PC-3 (cell line): Measurements from ENCODE around the gene METRN. TPM values are rescaled to one million over a fixed set of nuclear protein-coding genes. Genes with fewer than 3 reads are reported as not detected.

Source experiments
- ATAC-seq: fragments of 200-7000 bp; cut with Tn5 transposase; 2 replicates; pipeline ENCODE4 v1.9.1; 2020; ENCODE audit warnings: mild to moderate bottlenecking, moderate library complexity
- BruUV-seq: library from RNA; stranded (reverse); fragments of 400-500 nt; replicated peaks from 2 replicates; lab custom pipeline; 2021; lab: Mats Ljungman, UMichigan
- CTCF ChIA-PET: fragments of 300-600 bp; sonication (Branson Sonifier 250); formaldehyde crosslinking; loops from one replicate; lab custom pipeline; 2022; ENCODE audit warnings: antibody characterized with exemption; lab: Charles Lee
- POLR2A ChIA-PET: fragments of 300-600 bp; sonication (Branson Sonifier 250); formaldehyde crosslinking; loops from one replicate; lab custom pipeline; 2022; ENCODE audit warnings: antibody characterized with exemption; ENCODE audit not compliant: unreplicated experiment; lab: Charles Lee
- DNase-seq: peaks from one replicate; pipeline ENCODE4 v3.0.0-alpha.2; 2015
- H2AFZ ChIP-seq: fragments of 300-600 bp; sonication (generic); 2 replicates; pipeline ENCODE4 v1.6.0; 2016; ENCODE audit warnings: antibody characterized with exemption, low read length
- H3F3A ChIP-seq: fragments of 300-600 bp; sonication (generic); one replicate; pipeline ENCODE4 v1.6.0; 2017; ENCODE audit warnings: antibody characterized with exemption, low read length, control low read depth, mild to moderate bottlenecking; ENCODE audit not compliant: unreplicated experiment
- H3K27ac ChIP-seq: fragments of 300-600 bp; sonication (generic); 2 replicates; pipeline ENCODE4 v1.5.1; 2016; ENCODE audit warnings: mild to moderate bottlenecking, low read length
- H3K27me3 ChIP-seq: fragments of 300-600 bp; sonication (generic); 2 replicates; pipeline ENCODE4 v1.6.1; 2016; ENCODE audit warnings: low read length, mixed read lengths
- H3K36me3 ChIP-seq: fragments of 300-600 bp; sonication (generic); 2 replicates; pipeline ENCODE4 v1.6.1; 2016; ENCODE audit warnings: low read depth, mixed run types, low read length, mixed read lengths
- H3K4me1 ChIP-seq: fragments of 300-600 bp; sonication (generic); 2 replicates; pipeline ENCODE4 v1.5.1; 2016; ENCODE audit warnings: low read length; ENCODE audit not compliant: insufficient read depth
- H3K4me2 ChIP-seq: fragments of 300-600 bp; sonication (generic); 2 replicates; pipeline ENCODE4 v1.6.0; 2016; ENCODE audit warnings: low read length
- H3K4me3 ChIP-seq: fragments of 300-600 bp; sonication (generic); 2 replicates; pipeline ENCODE4 v1.5.1; 2016; ENCODE audit warnings: mild to moderate bottlenecking, low read length, mixed read lengths
- H3K79me2 ChIP-seq: fragments of 300-600 bp; sonication (generic); 2 replicates; pipeline ENCODE4 v1.6.1; 2017; ENCODE audit warnings: low read length, mixed read lengths
- H3K9ac ChIP-seq: fragments of 300-600 bp; sonication (generic); 2 replicates; pipeline ENCODE4 v1.6.0; 2016; ENCODE audit warnings: mild to moderate bottlenecking, low read length
- H3K9me2 ChIP-seq: fragments of 300-600 bp; sonication (generic); replicated peaks from 2 replicates; pipeline ENCODE4 v1.6.1; 2016; ENCODE audit warnings: mixed run types, low read length, mixed read lengths
- H3K9me3 ChIP-seq: fragments of 300-600 bp; sonication (generic); 2 replicates; pipeline ENCODE4 v1.6.1; 2016; ENCODE audit warnings: low read length, mixed read lengths
- H4K20me1 ChIP-seq: fragments of 300-600 bp; sonication (generic); 2 replicates; pipeline ENCODE4 v1.6.1; 2016; ENCODE audit warnings: low read length, mixed read lengths
- EZH2 ChIP-seq: fragments of 300-600 bp; sonication (generic); IDR thresholded peaks from one replicate; pipeline ENCODE4 v1.6.1; 2017; ENCODE audit warnings: antibody characterized with exemption, mild to moderate bottlenecking, low read length; ENCODE audit not compliant: unreplicated experiment
- EZH2phosphoT487 ChIP-seq: fragments of 300-600 bp; sonication (generic); IDR thresholded peaks from 2 replicates; pipeline ENCODE4 v1.6.1; 2018; ENCODE audit warnings: mild to moderate bottlenecking, antibody characterized with exemption, low read length, borderline replicate concordance
- intact Hi-C: fragments of 100-400 bp; cut with micrococcal nuclease; formaldehyde crosslinking; loops from 2 replicates; pipeline ENCODE4 v1.9.0; 2023
- total RNA-seq: library from RNA; depleted of rRNA; stranded (reverse); fragments of >200 nt; gene quantifications from 2 replicates; pipeline ENCODE4 v1.2.3, GENCODE V29; 2014
- TF ChIP-seq, protein P1 (sequence below): fragments of 300-600 bp; sonication (generic); conservative IDR thresholded peaks from 2 replicates; pipeline ENCODE4 v1.5.1; 2017; ENCODE audit warnings: antibody characterized with exemption, low read depth, mild to moderate bottlenecking, low read length

METRN gene
- total RNA-seq, 1 experiment from 2014 or later, result 320 TPM

- DNase-seq, result no peak
- no peaks in the 10 kb centered on the region for H3K27me3 ChIP-seq
- H3K4me1 ChIP-seq, result peaks cover 34% of the 10 kb centered on the region
- POLR2A ChIA-PET, result no interaction called here
- H3K9me2 ChIP-seq, result no peaks in the 10 kb centered on the region
- no peak overlapping the region for H2AFZ ChIP-seq
- no TSS peak for BruUV-seq
- no peaks in the 10 kb centered on the region for H3K9me3 ChIP-seq
- intact Hi-C loops, result no loop called here
- no peaks in the 10 kb centered on the region for H3F3A ChIP-seq
- H3K4me3 ChIP-seq, result no peak overlapping the region
- peaks cover 10% of the 10 kb centered on the region; the same call in 1 of the 2 replicates for H4K20me1 ChIP-seq
- no peak for ATAC-seq
- peaks cover 47% of the 10 kb centered on the region for H3K79me2 ChIP-seq
- CTCF ChIA-PET, result no interaction called here
- H3K9ac ChIP-seq, result no peak overlapping the region
- H3K4me2 ChIP-seq, result peak overlapping the region; percentile 37; the same call in 1 of the 2 replicates
- TF ChIP-seq EZH2, result no peak
- TF ChIP-seq EZH2phosphoT487, result no peak
- no peak overlapping the region for H3K27ac ChIP-seq
- peaks cover 6% of the 10 kb centered on the region for H3K36me3 ChIP-seq
Measured at GRCh38 chr16:684961-685696, 29.8 kb upstream of the METRN start.

- peaks cover 10% of the 10 kb centered on the region; the same call in 1 of the 2 replicates for H4K20me1 ChIP-seq
- no peaks in the 10 kb centered on the region for H3K9me2 ChIP-seq
- H3K4me1 ChIP-seq, result peaks cover 34% of the 10 kb centered on the region
- no peaks in the 10 kb centered on the region for H3F3A ChIP-seq
- no peak for TF ChIP-seq EZH2
- TF ChIP-seq EZH2phosphoT487, result no peak
- TF ChIP-seq, protein P1, sequence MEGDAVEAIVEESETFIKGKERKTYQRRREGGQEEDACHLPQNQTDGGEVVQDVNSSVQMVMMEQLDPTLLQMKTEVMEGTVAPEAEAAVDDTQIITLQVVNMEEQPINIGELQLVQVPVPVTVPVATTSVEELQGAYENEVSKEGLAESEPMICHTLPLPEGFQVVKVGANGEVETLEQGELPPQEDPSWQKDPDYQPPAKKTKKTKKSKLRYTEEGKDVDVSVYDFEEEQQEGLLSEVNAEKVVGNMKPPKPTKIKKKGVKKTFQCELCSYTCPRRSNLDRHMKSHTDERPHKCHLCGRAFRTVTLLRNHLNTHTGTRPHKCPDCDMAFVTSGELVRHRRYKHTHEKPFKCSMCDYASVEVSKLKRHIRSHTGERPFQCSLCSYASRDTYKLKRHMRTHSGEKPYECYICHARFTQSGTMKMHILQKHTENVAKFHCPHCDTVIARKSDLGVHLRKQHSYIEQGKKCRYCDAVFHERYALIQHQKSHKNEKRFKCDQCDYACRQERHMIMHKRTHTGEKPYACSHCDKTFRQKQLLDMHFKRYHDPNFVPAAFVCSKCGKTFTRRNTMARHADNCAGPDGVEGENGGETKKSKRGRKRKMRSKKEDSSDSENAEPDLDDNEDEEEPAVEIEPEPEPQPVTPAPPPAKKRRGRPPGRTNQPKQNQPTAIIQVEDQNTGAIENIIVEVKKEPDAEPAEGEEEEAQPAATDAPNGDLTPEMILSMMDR, result peak; percentile 57
- H2AFZ ChIP-seq, result no peak overlapping the region
- no TSS peak for BruUV-seq
- H3K9ac ChIP-seq, result no peak overlapping the region
- DNase-seq, result peak; percentile 40
- H3K4me3 ChIP-seq, result no peak overlapping the region
- POLR2A ChIA-PET, result no interaction called here
- H3K27ac ChIP-seq, result no peak overlapping the region
- H3K79me2 ChIP-seq, result peaks cover 41% of the 10 kb centered on the region
- CTCF ChIA-PET, result no interaction called here
- no peak overlapping the region for H3K4me2 ChIP-seq
- H3K27me3 ChIP-seq, result no peaks in the 10 kb centered on the region
- intact Hi-C loops, result no loop called here
- no peak for ATAC-seq
- H3K36me3 ChIP-seq, result peaks cover 6% of the 10 kb centered on the region
- no peaks in the 10 kb centered on the region for H3K9me3 ChIP-seq
Measured at GRCh38 chr16:685967-686366, 29.0 kb upstream of the METRN start.

GRCh38 chr16:686459-687260 lies 28.3 kb upstream of the METRN start:
- Histone ChIP-seq H3K4me1 (peaks cover 29% of the 10 kb centered on the region), H4K20me1 (peaks cover 9% of the 10 kb centered on the region; the same call in 1 of the 2 replicates), H3K27ac (no peak overlapping the region), H3F3A (no peaks in the 10 kb centered on the region), H3K27me3 (no peaks in the 10 kb centered on the region), H2AFZ (no peak overlapping the region), H3K36me3 (peaks cover 6% of the 10 kb centered on the region), H3K9me3 (no peaks in the 10 kb centered on the region), H3K4me3 (no peak overlapping the region), H3K9ac (no peak overlapping the region), H3K79me2 (peaks cover 34% of the 10 kb centered on the region), H3K4me2 (no peak overlapping the region), H3K9me2 (no peaks in the 10 kb centered on the region)
- CTCF ChIA-PET, result no interaction called here
- TF ChIP-seq, protein P1, result no peak
- TF ChIP-seq EZH2phosphoT487, result no peak
- TF ChIP-seq EZH2, result no peak
- intact Hi-C loops, result no loop called here
- BruUV-seq, result no TSS peak
- POLR2A ChIA-PET, result no interaction called here
- no peak for DNase-seq
- no peak for ATAC-seq
